MM.1S (cell line): ENCODE measurements around the gene APOL4.

ENCODE experiments used
- DNase-seq: peaks from one replicate; pipeline ENCODE4 v3.0.0-alpha.2; 2015
- H2AFZ ChIP-seq: fragments of 300-600 bp; sonication (generic); 2 replicates; pipeline ENCODE4 v1.6.0; 2016; ENCODE audit warnings: antibody characterized with exemption, low read length
- H3F3A ChIP-seq: fragments of 300-600 bp; sonication (generic); 2 replicates; pipeline ENCODE4 v1.6.1; 2016; ENCODE audit warnings: mild to moderate bottlenecking, antibody characterized with exemption, low read length, moderate library complexity, mixed read lengths; ENCODE audit not compliant: insufficient read depth
- H3K27ac ChIP-seq: fragments of 300-600 bp; sonication (generic); 2 replicates; pipeline ENCODE4 v1.5.1; 2016; ENCODE audit warnings: mild to moderate bottlenecking, low read length
- H3K27me3 ChIP-seq: fragments of 300-600 bp; sonication (generic); replicated peaks from 2 replicates; pipeline ENCODE4 v1.6.0; 2016; ENCODE audit warnings: low read length; ENCODE audit not compliant: insufficient read depth
- H3K36me3 ChIP-seq: fragments of 300-600 bp; sonication (generic); replicated peaks from 2 replicates; pipeline ENCODE4 v1.6.1; 2016; ENCODE audit warnings: mild to moderate bottlenecking, low read length, mixed read lengths; ENCODE audit not compliant: insufficient read depth
- H3K4me1 ChIP-seq: fragments of 300-600 bp; sonication (generic); 2 replicates; pipeline ENCODE4 v1.6.1; 2016; ENCODE audit warnings: low read length, mixed read lengths
- H3K4me2 ChIP-seq: fragments of 300-600 bp; sonication (generic); 2 replicates; pipeline ENCODE4 v1.6.0; 2016; ENCODE audit warnings: low read depth, low read length
- H3K4me3 ChIP-seq: fragments of 300-600 bp; sonication (generic); 2 replicates; pipeline ENCODE4 v1.5.1; 2016; ENCODE audit warnings: low read length, mixed read lengths
- H3K79me2 ChIP-seq: fragments of 300-600 bp; sonication (generic); 2 replicates; pipeline ENCODE4 v1.6.1; 2016; ENCODE audit warnings: mixed run types, low read length, mixed read lengths
- H3K9ac ChIP-seq: fragments of 300-600 bp; sonication (generic); 2 replicates; pipeline ENCODE4 v1.6.1; 2016; ENCODE audit warnings: low read length, mixed read lengths
- H3K9me2 ChIP-seq: fragments of 300-600 bp; sonication (generic); replicated peaks from 2 replicates; pipeline ENCODE4 v1.6.1; 2016; ENCODE audit warnings: mild to moderate bottlenecking, low read length, mixed read lengths; ENCODE audit not compliant: insufficient read depth
- H3K9me3 ChIP-seq: fragments of 300-600 bp; sonication (generic); replicated peaks from 2 replicates; pipeline ENCODE4 v1.6.1; 2016; ENCODE audit warnings: mild to moderate bottlenecking, low read length, mixed read lengths; ENCODE audit not compliant: insufficient read depth
- H4K20me1 ChIP-seq: fragments of 300-600 bp; sonication (generic); 2 replicates; pipeline ENCODE4 v1.6.1; 2016; ENCODE audit warnings: mild to moderate bottlenecking, low read length, moderate library complexity, mixed read lengths; ENCODE audit not compliant: insufficient read depth
- EZH2 ChIP-seq: fragments of 300-600 bp; sonication (generic); optimal IDR thresholded peaks from 2 replicates; pipeline ENCODE3; 2017; ENCODE audit warnings: low read depth, mild to moderate bottlenecking, antibody characterized with exemption, low read length, mixed read lengths
- EZH2phosphoT487 ChIP-seq: fragments of 300-600 bp; sonication (generic); IDR thresholded peaks from 2 replicates; pipeline ENCODE4 v1.6.1; 2018; ENCODE audit warnings: antibody characterized with exemption, low read length
- TF ChIP-seq, protein P1 (sequence below): fragments of 300-600 bp; sonication (generic); IDR thresholded peaks from 2 replicates; pipeline ENCODE4 v1.5.1; 2016; ENCODE audit warnings: antibody characterized with exemption, low read length, mixed read lengths

Gene APOL4

DNA sequence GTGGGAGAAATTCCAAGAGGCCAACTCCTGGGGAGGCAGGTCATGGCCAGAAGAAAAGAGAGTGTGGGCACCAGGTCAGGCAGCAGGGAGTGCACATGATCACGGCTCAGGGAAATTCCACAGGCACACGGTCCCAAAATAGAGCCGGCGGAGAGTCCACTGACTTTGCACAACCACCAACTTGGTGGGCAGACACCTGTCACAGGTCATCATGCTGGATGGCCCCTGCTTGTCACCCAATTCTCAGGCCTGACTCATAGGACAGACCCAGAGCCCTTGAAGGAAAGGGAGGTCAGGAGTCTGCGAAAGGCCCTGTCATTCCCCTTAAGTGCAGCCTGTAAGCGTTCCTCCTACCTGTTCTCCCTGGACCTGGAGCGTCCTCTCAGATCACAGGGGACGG lies 21.9 kb upstream of the APOL4 start:
- Histone ChIP-seq H3F3A (peaks cover 10% of the 10 kb centered on the region; the same call in 1 of the 2 replicates), H3K36me3 (no peaks in the 10 kb centered on the region), H3K4me3 (no peak overlapping the region), H3K27me3 (no peaks in the 10 kb centered on the region), H3K4me1 (no peaks in the 10 kb centered on the region), H3K9me2 (no peaks in the 10 kb centered on the region), H3K9me3 (no peaks in the 10 kb centered on the region), H3K79me2 (no peaks in the 10 kb centered on the region), H3K9ac (no peak overlapping the region), H2AFZ (no peak overlapping the region), H3K27ac (no peak overlapping the region), H4K20me1 (no peaks in the 10 kb centered on the region), H3K4me2 (no peak overlapping the region)
- DNase-seq: no peak
- TF ChIP-seq, protein P1, sequence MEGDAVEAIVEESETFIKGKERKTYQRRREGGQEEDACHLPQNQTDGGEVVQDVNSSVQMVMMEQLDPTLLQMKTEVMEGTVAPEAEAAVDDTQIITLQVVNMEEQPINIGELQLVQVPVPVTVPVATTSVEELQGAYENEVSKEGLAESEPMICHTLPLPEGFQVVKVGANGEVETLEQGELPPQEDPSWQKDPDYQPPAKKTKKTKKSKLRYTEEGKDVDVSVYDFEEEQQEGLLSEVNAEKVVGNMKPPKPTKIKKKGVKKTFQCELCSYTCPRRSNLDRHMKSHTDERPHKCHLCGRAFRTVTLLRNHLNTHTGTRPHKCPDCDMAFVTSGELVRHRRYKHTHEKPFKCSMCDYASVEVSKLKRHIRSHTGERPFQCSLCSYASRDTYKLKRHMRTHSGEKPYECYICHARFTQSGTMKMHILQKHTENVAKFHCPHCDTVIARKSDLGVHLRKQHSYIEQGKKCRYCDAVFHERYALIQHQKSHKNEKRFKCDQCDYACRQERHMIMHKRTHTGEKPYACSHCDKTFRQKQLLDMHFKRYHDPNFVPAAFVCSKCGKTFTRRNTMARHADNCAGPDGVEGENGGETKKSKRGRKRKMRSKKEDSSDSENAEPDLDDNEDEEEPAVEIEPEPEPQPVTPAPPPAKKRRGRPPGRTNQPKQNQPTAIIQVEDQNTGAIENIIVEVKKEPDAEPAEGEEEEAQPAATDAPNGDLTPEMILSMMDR: no peak
- TF ChIP-seq EZH2phosphoT487 (no peak), EZH2 (no peak)

DNA sequence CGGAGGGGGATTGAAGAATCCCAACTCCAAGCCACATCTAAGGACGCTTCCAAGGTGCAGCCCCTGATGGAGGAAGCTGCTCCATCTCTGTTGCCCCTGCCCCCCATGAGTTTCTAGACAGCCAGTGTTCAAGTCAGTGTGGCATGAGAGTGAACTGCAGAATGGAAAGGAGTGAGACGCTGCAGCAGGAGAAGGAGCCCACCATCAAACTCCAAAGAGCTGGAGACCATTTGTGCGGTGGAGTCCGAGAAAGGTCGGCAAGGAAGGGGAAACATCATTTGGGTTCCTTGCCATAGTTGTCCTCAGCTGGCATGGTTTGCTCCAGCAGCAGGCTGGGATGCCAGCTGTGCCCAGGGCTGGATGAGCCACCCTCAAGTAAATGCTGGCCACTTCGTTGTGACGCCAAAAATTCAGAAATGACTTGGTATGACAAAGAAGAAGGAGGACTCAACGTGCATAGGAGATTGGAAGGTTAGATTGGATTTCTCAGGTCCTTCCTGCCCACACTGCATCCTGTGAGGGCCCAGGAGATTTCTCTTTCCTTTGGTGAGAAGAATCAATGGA lies 21.4 kb upstream of the APOL4 start:
- Histone ChIP-seq H3F3A (peaks cover 10% of the 10 kb centered on the region; the same call in 1 of the 2 replicates), H3K4me3 (no peak overlapping the region), H3K36me3 (no peaks in the 10 kb centered on the region), H3K9me2 (no peaks in the 10 kb centered on the region), H4K20me1 (no peaks in the 10 kb centered on the region), H3K27ac (no peak overlapping the region), H3K79me2 (no peaks in the 10 kb centered on the region), H3K9ac (no peak overlapping the region), H3K4me1 (no peaks in the 10 kb centered on the region), H3K9me3 (no peaks in the 10 kb centered on the region), H3K27me3 (no peaks in the 10 kb centered on the region), H3K4me2 (no peak overlapping the region), H2AFZ (no peak overlapping the region)
- no peak for DNase-seq
- no peak for TF ChIP-seq EZH2phosphoT487

DNA sequence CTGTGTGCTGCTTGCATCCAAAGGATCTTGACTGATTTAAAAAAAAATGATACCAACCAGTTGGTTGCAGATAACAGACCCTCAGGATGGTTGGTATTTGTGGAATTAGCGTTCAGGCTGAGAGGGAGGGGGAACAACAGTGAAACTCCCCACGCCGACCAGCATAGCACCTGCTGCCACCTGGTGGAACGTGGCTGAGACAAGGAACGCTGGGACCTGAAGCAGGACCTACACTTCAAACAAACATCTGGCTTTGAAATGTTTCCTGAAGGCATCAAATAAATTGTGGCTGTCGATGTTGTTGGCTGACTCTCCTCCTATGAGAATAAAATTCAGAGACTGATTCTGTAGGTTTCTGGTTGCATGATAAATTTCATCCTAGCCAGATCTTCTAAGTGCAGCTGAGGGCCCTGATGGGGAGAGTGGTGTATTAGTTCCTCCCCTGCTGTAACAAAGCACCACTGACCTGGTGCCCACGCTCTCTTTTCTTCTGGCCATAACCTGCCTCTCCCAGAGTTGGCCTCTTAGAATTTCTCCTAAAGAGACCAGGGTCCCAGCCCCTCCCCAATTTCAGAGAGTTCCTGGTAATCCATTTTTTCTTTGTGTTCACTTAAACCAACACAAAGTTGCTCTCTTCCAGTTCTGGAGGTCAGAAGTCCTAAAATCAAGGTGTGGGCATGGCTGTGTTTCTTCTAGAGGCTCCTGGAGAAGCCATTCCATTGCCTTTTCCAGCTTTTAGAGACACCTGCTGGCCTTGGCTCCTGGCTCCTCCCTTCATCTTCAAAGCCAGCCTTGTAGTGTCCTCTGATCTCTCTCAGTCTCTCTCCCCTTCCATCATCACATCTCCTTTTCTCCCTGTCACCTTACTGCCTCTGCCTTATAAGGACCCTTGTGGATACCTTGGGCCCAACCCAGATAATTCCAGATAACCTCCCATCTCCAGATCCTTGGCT lies 20.5 kb upstream of the APOL4 start:
- H3K79me2 ChIP-seq: no peaks in the 10 kb centered on the region
- TF ChIP-seq EZH2: no peak
- TF ChIP-seq, protein P1: peak; percentile 85
- no peaks in the 10 kb centered on the region for H3K9me3 ChIP-seq
- H3K4me1 ChIP-seq: no peaks in the 10 kb centered on the region
- H3K36me3 ChIP-seq: no peaks in the 10 kb centered on the region
- H3K9ac ChIP-seq: no peak overlapping the region
- H3K9me2 ChIP-seq: no peaks in the 10 kb centered on the region
- H3K27me3 ChIP-seq: no peaks in the 10 kb centered on the region
- H4K20me1 ChIP-seq: no peaks in the 10 kb centered on the region
- no peak overlapping the region for H2AFZ ChIP-seq
- DNase-seq: peak; percentile 63
- peak overlapping the region; percentile 6; the same call in 1 of the 2 replicates for H3K4me2 ChIP-seq
- H3K27ac ChIP-seq: no peak overlapping the region
- H3K4me3 ChIP-seq: no peak overlapping the region
- H3F3A ChIP-seq: peaks cover 10% of the 10 kb centered on the region; the same call in 1 of the 2 replicates
